22Rv1 (cell line): ENCODE data around the gene HCFC1.

Experiments used
- H3K27ac ChIP-seq: fragments of 450-650 bp; 2 replicates; pipeline ENCODE4 v1.5.1; 2017
- ZFX ChIP-seq: fragments of 450-650 bp; IDR thresholded peaks from 2 replicates; pipeline ENCODE4 v1.6.1; 2017; ENCODE audit warnings: antibody characterized with exemption, borderline replicate concordance
- TF ChIP-seq, protein P1 (sequence below): fragments of 450-650 bp; IDR thresholded peaks from 2 replicates; pipeline ENCODE4 v1.5.1; 2017; ENCODE audit warnings: mild to moderate bottlenecking

Gene HCFC1

DNA sequence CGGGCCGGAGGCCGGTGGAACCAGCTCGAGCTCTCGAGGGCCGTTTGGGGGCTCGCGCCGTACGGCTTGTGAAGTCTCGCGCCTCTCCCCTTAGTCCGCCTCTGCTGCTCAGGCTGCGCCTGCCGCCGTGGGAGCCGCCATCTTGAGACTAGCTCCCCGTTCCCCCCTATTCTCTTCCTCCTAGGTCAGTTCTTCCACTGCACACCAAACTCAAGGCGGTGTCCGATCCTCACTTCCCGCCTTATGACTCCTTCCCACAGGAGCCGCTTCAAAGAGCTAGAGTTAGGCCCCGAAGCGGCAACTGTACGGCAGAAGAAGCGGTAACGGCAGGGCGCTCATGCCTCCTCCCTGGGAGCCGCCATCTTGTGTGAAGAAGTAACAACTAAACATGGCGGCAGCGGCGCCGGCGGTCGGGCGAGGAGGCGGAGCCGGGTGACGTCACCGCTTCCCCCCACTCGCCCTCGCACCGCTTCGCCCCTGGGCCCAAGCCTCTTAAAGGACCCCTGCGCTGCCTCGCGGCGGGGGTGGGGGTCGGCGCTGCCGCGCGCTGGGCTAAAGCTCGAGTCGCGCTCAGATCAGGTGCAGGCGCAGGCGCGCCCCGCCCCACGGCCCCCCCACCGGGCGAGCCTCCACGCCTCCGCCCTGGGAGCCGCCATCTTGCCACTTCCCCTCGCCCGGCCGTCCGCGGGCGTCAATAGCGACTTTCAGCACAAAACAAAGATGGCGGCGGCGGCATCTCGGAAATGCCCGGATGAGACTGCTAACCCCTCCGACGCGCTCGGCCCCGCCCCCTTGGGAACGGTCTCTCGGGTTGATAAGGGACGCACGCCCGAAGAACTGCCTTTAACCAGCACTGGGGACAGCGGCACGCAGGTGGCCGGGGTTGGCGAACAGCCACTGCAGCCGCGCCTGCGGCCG, at the start of gene HCFC1:
Gene HCFC1 (minus strand): TSS at position 369 of the 918 bp plus-strand sequence. CDS start 978 bp downstream, outside the sequence.
- no peak for TF ChIP-seq ZFX
- TF ChIP-seq, protein P1, sequence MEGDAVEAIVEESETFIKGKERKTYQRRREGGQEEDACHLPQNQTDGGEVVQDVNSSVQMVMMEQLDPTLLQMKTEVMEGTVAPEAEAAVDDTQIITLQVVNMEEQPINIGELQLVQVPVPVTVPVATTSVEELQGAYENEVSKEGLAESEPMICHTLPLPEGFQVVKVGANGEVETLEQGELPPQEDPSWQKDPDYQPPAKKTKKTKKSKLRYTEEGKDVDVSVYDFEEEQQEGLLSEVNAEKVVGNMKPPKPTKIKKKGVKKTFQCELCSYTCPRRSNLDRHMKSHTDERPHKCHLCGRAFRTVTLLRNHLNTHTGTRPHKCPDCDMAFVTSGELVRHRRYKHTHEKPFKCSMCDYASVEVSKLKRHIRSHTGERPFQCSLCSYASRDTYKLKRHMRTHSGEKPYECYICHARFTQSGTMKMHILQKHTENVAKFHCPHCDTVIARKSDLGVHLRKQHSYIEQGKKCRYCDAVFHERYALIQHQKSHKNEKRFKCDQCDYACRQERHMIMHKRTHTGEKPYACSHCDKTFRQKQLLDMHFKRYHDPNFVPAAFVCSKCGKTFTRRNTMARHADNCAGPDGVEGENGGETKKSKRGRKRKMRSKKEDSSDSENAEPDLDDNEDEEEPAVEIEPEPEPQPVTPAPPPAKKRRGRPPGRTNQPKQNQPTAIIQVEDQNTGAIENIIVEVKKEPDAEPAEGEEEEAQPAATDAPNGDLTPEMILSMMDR: no peak
- peak within 1 kb of the TSS; percentile 97 for H3K27ac ChIP-seq

DNA sequence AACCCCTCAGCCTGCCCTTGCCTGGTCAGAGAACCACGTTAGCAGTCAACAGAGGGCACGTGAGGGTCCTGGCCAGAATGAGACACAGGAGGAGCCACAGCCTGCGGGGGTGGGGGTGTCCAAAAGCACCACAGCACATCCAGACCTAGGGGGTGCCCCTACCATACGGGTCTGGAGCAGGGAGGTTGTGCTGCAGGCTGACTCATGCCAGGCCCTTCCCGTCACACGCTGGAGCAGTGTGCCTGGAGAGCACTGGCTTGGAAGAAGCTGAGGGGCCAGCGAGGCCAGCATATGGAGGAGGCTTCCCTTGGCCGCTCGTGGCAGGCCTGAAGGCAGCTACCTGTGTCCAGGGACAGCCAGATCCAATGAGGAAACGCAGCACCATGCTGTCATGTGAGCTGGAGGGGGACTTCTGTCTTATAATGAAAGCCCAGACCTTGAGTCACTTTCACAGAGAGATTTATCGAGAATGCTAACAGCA, 49.6 kb upstream of the HCFC1 start:
- peak overlapping the region; percentile 80 for H3K27ac ChIP-seq
- TF ChIP-seq, protein P1: no peak
- TF ChIP-seq ZFX: no peak

DNA sequence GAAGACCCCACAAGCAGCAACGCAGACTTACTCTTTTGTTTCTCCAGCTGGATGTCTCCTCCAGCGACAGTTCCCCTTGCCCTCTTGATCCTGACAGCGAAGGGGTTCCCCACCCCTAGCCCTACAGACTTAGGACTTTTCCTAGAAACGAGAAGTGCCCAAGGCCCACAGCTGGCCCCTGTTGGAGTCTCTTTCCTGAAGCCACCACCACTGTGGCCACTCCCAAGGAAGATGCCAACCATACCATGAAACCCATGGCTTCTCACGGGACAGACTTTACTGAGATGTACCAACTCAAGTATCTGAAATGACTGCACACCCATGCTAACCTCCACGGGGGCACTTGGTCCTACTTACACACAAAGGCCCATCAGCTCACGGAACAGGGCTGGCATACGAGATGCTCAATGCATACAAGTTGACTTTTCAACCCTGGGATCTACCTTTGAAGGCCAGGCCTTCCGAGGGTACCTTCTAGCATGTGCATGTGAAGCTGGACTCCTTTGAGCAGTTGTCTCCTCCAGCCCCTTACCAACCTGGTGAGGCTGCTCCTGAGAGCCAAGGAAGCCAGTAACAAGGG, 49.0 kb upstream of the HCFC1 start:
- H3K27ac ChIP-seq: peak overlapping the region; percentile 80
- TF ChIP-seq, protein P1: no peak
- TF ChIP-seq ZFX: no peak

DNA sequence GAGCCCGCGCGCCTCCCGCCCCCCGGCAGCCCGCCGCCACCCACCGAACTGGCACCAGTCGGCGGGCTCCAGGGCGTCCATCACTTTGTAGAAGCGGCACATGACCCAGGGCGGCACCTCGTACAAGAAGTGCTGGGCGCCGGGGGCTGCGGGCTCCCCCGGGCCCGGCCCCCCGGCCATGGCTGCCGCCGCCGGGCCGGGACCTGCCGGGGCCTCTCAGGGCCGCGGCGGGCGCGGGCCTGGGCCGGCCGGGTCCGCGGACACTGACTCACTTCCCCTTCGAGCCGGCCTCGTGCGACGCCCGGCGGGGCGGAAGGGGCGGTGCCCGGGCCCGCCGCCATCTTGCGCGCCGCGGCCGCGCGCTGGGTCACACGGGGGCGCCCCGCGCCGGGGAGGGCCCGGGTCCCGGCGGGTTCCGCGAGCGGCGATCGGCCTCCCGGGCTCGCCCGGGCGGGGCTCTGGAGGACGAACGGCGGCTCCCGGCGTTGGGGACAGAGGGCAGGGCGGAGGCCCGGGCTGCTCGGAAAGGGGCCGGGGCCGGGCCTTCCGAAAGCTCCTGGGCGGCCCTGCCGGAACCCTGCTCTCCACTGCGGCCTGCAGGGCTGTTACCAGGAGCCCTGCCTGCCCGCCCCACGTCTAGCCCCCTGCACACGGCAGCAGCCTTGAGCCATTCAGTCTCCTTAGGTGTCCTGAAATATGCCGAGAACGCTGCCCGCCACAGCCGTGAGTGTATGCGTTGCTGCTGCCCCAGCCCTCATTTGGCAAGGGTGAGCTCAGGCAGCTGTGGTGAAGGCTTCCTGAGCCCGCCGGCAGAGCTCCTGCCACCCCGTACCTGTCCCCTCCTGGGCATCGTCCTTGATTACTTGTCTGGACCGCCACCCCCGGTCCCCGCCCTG, 48.3 kb upstream of the HCFC1 start, which contains the start of gene IRAK1:
Gene IRAK1 (minus strand): TSS at position 270 of the 896 bp plus-strand sequence. CDS start 90 bp downstream, at position 180.
- no peak for TF ChIP-seq ZFX
- TF ChIP-seq, protein P1: peak; percentile 18; the same call in 1 of the 2 replicates
- peak within 1 kb of the TSS; percentile 80 for H3K27ac ChIP-seq

DNA sequence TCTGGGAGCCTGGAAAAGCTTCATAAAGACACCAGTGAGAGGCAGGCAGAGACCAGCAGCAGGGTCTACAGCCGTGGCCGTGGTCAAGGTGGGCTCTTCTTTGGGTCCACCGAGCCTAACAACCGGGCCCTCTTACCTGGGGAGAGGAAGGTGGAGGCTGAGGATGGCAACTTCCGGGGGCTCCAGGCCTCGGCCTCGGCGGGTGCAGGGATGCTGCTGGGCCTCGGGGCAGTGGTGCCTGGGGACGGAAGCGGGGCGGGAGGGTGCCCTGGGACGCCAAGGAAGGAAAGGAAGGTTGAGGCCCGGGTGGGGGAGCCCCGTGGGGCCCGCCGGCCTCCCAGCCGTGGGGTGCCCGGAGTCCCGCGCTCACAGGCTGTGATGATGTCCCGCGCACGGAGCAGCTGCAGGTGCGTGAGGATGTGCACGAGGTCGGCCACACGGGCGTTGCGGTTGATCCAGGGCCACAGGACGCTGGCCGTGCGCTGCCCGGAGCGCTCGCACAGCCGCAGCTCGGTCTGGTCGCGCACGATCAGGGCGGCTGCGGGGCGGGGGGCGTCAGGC, 47.5 kb upstream of the HCFC1 start:
- H3K27ac ChIP-seq: peak overlapping the region; percentile 80
- TF ChIP-seq, protein P1: no peak
- no peak for TF ChIP-seq ZFX

DNA sequence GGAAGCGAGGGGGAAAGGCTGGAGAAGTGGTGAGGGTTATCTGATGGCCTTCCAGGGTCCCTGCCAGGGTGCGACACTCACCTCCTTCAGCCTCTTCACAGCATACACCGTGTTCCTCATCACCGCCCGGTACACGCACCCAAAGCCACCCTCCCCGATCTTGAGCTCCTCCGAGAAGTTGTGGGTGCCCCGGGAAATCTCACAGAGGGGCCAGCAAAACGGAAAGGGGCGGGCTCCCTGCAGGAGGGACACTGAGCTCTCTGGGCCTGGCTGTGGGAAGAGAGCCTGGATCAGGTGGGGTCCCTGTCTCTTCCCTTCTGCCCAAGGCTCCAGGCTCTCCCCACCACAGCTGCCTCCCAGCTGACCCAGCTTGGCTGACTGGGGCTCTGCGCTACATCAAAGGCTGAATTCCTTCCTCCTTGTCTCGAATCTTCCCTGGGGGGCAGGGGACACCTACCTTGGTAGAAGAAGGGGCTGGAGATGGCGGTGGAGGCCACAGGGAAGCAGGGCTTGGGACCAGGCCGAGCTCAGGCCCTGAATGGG, 47.0 kb upstream of the HCFC1 start:
- peak overlapping the region; percentile 80 for H3K27ac ChIP-seq

More for the DNA sequence above, 47.0 kb upstream of the HCFC1 start:
- no peak for TF ChIP-seq ZFX
- TF ChIP-seq, protein P1: no peak
